Neural cell (in vitro differentiated cells): ENCODE results near the gene GNAT2. TPM values are rescaled to one million over a fixed set of nuclear protein-coding genes. Genes with fewer than 3 reads are reported as not detected.

ENCODE experiments used
- H2AFZ ChIP-seq: fragments of 200-600, 300-800 bp; sonication (generic), shearing (Covaris generic); 2 replicates; pipeline ENCODE4 v1.6.0; 2014; ENCODE audit warnings: low read depth, mild to moderate bottlenecking, antibody characterized with exemption, low read length, moderate library complexity
- H3F3A ChIP-seq: fragments of 200-600 bp; shearing (Covaris generic); 2 replicates; pipeline ENCODE4 v1.6.1; 2016; ENCODE audit warnings: mild to moderate bottlenecking, moderate library complexity, mixed read lengths, antibody characterized with exemption, low read length; ENCODE audit not compliant: insufficient read depth, poor library complexity, severe bottlenecking
- H3K27ac ChIP-seq: fragments of 200-600, 300-800 bp; sonication (generic), shearing (Covaris generic); 2 replicates; pipeline ENCODE4 v1.5.1; 2014; ENCODE audit warnings: mild to moderate bottlenecking, low read length, moderate library complexity
- H3K27me3 ChIP-seq: fragments of 300-800, 200-600 bp; sonication (generic), shearing (Covaris generic); 2 replicates; pipeline ENCODE4 v1.6.0; 2014; ENCODE audit warnings: mild to moderate bottlenecking, low read depth, low read length, moderate library complexity; ENCODE audit not compliant: insufficient read depth
- H3K36me3 ChIP-seq: fragments of 300-800, 200-600 bp; sonication (generic), shearing (Covaris generic); 2 replicates; pipeline ENCODE4 v1.5.1; 2014; ENCODE audit warnings: mild to moderate bottlenecking, antibody characterized with exemption, low read length, moderate library complexity; ENCODE audit not compliant: insufficient read depth
- H3K4me2 ChIP-seq: fragments of 300-800, 200-600 bp; sonication (generic), shearing (Covaris generic); 2 replicates; pipeline ENCODE4 v1.6.0; 2014; ENCODE audit warnings: mild to moderate bottlenecking, low read length
- H3K4me3 ChIP-seq: fragments of 300-800, 200-600 bp; sonication (generic), shearing (Covaris generic); 2 replicates; pipeline ENCODE4 v1.5.1; 2014; ENCODE audit warnings: mild to moderate bottlenecking, low read length, moderate library complexity
- H3K79me2 ChIP-seq: fragments of 200-600 bp; shearing (Covaris generic); replicated peaks from 2 replicates; pipeline ENCODE4 v1.6.0; 2014; ENCODE audit warnings: mild to moderate bottlenecking, low read length, moderate library complexity; ENCODE audit not compliant: insufficient read depth
- H3K9ac ChIP-seq: fragments of 300-800, 200-600 bp; sonication (generic), shearing (Covaris generic); 2 replicates; pipeline ENCODE4 v1.6.1; 2016; ENCODE audit warnings: mild to moderate bottlenecking, low read length, mixed read lengths
- H3K9me2 ChIP-seq: fragments of 200-600 bp; shearing (Covaris generic); 2 replicates; pipeline ENCODE4 v1.6.1; 2016; ENCODE audit warnings: mild to moderate bottlenecking, low read length, mixed read lengths; ENCODE audit not compliant: insufficient read depth
- H3K9me3 ChIP-seq: fragments of 200-600, 300-800 bp; sonication (generic), shearing (Covaris generic); 2 replicates; pipeline ENCODE4 v1.6.1; 2016; ENCODE audit warnings: mild to moderate bottlenecking, mixed run types, low read length, moderate library complexity, mixed read lengths
- H4K20me1 ChIP-seq: fragments of 200-600 bp; shearing (Covaris generic); 2 replicates; pipeline ENCODE4 v1.6.1; 2016; ENCODE audit warnings: mild to moderate bottlenecking, mixed run types; ENCODE audit not compliant: insufficient read depth
- CTCF ChIP-seq: fragments of 450-650 bp; IDR thresholded peaks from 2 replicates; pipeline ENCODE4 v1.5.1; 2014; ENCODE audit warnings: antibody characterized with exemption, mild to moderate bottlenecking, moderate library complexity; ENCODE audit not compliant: poor library complexity, severe bottlenecking
- EP300 ChIP-seq: fragments of 450-650 bp; conservative IDR thresholded peaks from 2 replicates; pipeline ENCODE4 v1.6.1; 2014; ENCODE audit warnings: antibody characterized with exemption, mild to moderate bottlenecking, moderate library complexity; ENCODE audit not compliant: poor library complexity, severe bottlenecking
- EZH2 ChIP-seq: fragments of 200-600, 300-800 bp; shearing (Covaris generic), sonication (generic); IDR thresholded peaks from 2 replicates; pipeline ENCODE4 v1.6.1; 2014; ENCODE audit warnings: antibody characterized with exemption, low read length, borderline replicate concordance, mild to moderate bottlenecking; ENCODE audit not compliant: insufficient read depth, poor library complexity, severe bottlenecking
- MXI1 ChIP-seq: fragments of 450-650 bp; conservative IDR thresholded peaks from 2 replicates; pipeline ENCODE4 v1.6.1; 2014; ENCODE audit warnings: antibody characterized with exemption, mild to moderate bottlenecking; ENCODE audit not compliant: poor library complexity, severe bottlenecking
- POLR2AphosphoS5 ChIP-seq: IDR thresholded peaks from 2 replicates; pipeline ENCODE4 v1.6.1; 2012
- RAD21 ChIP-seq: fragments of 450-650 bp; conservative IDR thresholded peaks from 2 replicates; pipeline ENCODE4 v1.6.1; 2014; ENCODE audit warnings: antibody characterized with exemption, mild to moderate bottlenecking, moderate library complexity
- SMC3 ChIP-seq: fragments of 450-650 bp; conservative IDR thresholded peaks from 2 replicates; pipeline ENCODE4 v1.6.1; 2014; ENCODE audit warnings: antibody characterized with exemption, mild to moderate bottlenecking, moderate library complexity; ENCODE audit not compliant: poor library complexity
- TAF1 ChIP-seq: IDR thresholded peaks from 2 replicates; pipeline ENCODE4 v1.6.1; 2012; ENCODE audit warnings: low read depth
- polyA plus RNA-seq: library from polyadenylated mRNA; depleted of rRNA; stranded (reverse); fragments of >200 nt; gene quantifications from 2 replicates; pipeline ENCODE4 v1.2.3, GENCODE V29; 2014
- TF ChIP-seq, protein P1 (sequence below): IDR thresholded peaks from 2 replicates; pipeline ENCODE4 v1.6.1; 2012; ENCODE audit warnings: borderline replicate concordance

Gene GNAT2
- polyA plus RNA-seq, 1 donor from 2014 or later, result 1.5 TPM

DNA sequence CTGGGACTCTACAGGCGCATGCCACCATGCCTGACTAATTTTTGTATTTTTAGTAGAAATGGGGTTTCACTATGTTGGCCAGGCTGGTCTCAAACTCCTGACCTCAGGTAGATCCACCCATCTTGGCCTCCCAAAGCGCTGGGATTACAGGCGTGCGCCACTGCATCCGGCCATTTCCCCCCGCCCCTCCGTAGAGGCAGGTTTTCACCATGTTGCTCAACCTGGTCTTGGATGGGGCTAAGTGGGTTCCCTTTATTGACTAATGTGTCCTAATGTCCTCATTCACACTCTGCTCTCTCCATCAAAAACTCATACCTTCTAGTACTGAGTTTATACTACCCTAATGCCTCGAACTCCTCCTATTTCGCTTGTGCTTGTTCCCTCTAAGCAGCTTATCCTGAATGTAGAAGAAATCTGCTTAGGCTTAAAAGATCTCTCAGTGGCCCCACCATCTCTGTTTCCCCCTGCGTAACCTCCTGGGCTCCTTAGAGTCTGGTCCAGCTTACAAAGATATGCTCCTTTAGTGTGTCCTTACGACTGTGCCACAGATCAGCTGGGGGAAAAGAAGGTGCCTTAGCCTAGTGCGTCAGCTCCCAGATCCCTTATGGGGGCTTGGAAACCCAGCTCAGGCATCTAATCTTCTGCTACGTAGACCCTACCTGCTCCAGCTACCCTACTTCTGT, 8.0 kb downstream of the GNAT2 start:
- H3K9me3 ChIP-seq, result no peaks in the 10 kb centered on the region
- H3K79me2 ChIP-seq, result no peaks in the 10 kb centered on the region
- no peak overlapping the region for H3K9ac ChIP-seq
- no peaks in the 10 kb centered on the region for H4K20me1 ChIP-seq
- H3K4me2 ChIP-seq, result no peak overlapping the region
- no peaks in the 10 kb centered on the region for H3K27me3 ChIP-seq
- no peaks in the 10 kb centered on the region for H3F3A ChIP-seq
- H3K9me2 ChIP-seq, result no peaks in the 10 kb centered on the region
- no peak overlapping the region for H3K4me3 ChIP-seq
- no peak for TF ChIP-seq CTCF
- TF ChIP-seq POLR2AphosphoS5, result no peak
- TF ChIP-seq RAD21, result no peak
- no peak for TF ChIP-seq TAF1
- TF ChIP-seq MXI1, result no peak
- no peak for TF ChIP-seq EP300
- TF ChIP-seq SMC3, result no peak
- TF ChIP-seq EZH2, result no peak
- TF ChIP-seq, protein P1, sequence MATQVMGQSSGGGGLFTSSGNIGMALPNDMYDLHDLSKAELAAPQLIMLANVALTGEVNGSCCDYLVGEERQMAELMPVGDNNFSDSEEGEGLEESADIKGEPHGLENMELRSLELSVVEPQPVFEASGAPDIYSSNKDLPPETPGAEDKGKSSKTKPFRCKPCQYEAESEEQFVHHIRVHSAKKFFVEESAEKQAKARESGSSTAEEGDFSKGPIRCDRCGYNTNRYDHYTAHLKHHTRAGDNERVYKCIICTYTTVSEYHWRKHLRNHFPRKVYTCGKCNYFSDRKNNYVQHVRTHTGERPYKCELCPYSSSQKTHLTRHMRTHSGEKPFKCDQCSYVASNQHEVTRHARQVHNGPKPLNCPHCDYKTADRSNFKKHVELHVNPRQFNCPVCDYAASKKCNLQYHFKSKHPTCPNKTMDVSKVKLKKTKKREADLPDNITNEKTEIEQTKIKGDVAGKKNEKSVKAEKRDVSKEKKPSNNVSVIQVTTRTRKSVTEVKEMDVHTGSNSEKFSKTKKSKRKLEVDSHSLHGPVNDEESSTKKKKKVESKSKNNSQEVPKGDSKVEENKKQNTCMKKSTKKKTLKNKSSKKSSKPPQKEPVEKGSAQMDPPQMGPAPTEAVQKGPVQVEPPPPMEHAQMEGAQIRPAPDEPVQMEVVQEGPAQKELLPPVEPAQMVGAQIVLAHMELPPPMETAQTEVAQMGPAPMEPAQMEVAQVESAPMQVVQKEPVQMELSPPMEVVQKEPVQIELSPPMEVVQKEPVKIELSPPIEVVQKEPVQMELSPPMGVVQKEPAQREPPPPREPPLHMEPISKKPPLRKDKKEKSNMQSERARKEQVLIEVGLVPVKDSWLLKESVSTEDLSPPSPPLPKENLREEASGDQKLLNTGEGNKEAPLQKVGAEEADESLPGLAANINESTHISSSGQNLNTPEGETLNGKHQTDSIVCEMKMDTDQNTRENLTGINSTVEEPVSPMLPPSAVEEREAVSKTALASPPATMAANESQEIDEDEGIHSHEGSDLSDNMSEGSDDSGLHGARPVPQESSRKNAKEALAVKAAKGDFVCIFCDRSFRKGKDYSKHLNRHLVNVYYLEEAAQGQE, result no peak
- no peak overlapping the region for H3K27ac ChIP-seq
- no peak overlapping the region for H2AFZ ChIP-seq
- no peaks in the 10 kb centered on the region for H3K36me3 ChIP-seq

GRCh38 chr1:109610609-109611307, 8.7 kb downstream of the GNAT2 start:
- Histone ChIP-seq H4K20me1 (no peaks in the 10 kb centered on the region), H3K79me2 (no peaks in the 10 kb centered on the region), H2AFZ (no peak overlapping the region), H3K4me2 (no peak overlapping the region), H3K9me2 (no peaks in the 10 kb centered on the region), H3K27me3 (no peaks in the 10 kb centered on the region), H3F3A (no peaks in the 10 kb centered on the region), H3K9me3 (no peaks in the 10 kb centered on the region), H3K27ac (no peak overlapping the region), H3K36me3 (no peaks in the 10 kb centered on the region), H3K9ac (no peak overlapping the region), H3K4me3 (no peak overlapping the region)
- TF ChIP-seq RAD21 (no peak), EZH2 (no peak), CTCF (no peak), MXI1 (no peak), SMC3 (no peak), EP300 (no peak), POLR2AphosphoS5 (no peak), TAF1 (no peak)
- TF ChIP-seq, protein P1, result no peak
